Measurements from ENCODE around the gene CSNK1A1.
"Not testable (repeated sequence)": the region's sequence is repeated elsewhere in the genome, so short reads cannot be mapped to it uniquely, and the experiment has no call there.

The CSNK1A1 gene

DNA sequence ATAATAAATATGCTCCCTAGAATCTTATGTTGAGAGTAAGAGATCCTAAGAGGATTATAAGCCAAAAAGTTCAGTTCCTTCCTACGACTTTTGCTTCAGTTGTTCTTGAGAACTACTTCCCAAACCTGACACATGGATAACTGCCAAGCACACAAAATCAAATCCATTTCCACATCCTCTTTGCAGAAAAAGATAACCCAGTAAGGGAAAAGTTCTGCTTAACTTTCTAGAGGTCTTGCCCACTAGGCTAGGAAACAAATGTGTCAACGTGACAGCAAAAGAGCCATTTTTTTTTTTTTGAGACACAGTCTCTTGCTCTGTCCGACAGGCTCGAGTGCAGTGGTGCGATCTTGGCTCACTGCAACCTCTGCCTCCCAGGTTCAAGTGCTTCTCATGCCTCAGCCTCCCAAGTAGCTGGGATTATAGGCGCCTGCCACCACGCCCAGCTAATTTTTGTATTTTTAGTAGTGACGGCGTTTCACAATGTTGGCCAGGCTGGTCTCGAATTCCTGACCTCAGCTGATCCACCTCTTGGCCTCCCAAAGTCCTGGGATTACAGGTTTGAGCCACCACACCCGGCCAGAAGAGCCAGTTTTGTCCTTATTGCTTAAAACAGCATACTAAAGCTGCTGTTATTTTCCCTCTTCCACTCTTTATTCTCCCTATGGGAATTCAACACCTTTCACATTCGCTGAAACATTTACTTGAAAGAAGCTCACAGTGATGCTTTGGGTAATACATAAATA, 24.2 kb downstream of the CSNK1A1 start:
- DNase-seq, result no peak

DNA sequence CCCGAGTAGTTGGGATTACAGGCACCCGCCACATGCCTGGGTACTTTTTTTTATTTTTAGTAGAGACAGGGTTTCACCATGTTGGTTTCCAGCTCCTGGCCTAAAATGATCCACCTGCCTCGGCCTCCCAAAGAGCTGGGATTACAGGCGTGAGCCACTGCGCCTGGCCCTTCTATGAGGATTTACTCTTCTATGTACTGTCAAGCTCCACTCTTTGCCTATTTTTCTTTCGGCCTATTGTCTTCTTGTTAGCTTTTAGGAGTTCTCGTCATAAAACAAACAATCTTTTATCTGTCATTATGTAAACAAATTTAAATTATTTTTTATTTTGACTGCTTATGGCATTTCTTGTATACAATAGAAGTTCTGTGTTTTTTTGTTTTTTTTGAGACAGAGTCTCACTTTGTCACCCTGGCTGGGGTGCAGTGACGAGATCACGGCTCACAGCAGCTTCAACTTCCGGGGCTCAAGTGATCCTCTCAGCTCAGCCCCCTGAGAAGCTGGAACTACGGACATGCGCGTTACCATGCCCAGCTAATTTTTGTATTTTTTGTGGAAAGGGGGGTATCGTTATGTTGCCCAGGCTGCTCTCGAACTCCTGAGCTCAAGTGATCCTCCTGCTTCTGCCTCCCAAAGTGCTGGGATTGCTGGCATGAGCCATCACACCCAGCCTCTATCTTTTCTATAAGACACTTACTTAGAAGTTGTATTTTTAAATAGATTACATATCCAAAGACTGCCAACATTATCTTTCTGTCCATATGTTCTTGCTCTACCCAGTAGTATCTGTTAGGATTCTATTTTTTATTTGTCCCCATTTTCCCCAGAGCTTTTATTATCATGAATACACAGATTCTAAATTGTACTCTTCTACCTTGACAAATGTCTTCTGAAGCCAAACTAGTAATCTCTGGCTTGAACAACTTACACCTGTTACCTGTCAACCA, 29.2 kb downstream of the CSNK1A1 start:
- no peak for DNase-seq

DNA sequence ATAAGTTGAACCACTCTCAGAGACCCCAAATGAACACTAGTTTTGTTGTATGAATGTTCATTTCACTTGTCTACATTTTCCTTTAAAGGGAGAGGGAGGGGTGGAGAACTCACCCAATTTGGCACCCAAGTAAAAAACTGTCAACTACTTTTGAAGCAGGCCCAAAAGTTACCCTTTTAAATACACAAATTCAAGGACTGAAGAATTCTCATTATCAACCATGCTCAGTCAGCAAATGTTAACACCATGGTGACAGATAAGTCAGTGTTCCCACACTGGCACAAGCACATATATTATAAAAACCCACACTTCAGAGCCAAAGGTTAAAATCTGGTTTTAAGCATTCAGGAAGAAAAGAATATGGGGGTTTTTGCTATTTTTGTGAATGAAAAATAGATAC, 31.6 kb downstream of the CSNK1A1 start:
- no peak for DNase-seq

DNA sequence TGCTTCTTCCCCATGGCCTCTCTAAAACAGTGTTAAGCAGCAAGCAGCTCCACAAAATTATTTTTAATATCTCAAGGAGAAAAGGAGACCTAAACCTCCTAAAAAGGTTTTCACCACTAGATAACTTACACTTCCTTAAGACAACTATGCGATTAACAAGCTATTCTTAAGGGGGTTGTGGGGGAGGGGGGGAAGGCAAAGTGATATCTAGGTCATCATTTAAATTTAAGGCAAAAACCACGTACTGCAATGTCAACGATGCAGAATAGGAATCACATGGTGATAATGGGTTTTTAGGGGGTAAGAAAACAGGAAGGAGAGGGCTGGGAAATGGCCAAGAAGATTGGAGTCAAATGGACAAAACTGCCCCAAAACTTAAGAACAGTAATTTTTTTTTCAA, 32.6 kb downstream of the CSNK1A1 start:
- no peak for DNase-seq

DNA sequence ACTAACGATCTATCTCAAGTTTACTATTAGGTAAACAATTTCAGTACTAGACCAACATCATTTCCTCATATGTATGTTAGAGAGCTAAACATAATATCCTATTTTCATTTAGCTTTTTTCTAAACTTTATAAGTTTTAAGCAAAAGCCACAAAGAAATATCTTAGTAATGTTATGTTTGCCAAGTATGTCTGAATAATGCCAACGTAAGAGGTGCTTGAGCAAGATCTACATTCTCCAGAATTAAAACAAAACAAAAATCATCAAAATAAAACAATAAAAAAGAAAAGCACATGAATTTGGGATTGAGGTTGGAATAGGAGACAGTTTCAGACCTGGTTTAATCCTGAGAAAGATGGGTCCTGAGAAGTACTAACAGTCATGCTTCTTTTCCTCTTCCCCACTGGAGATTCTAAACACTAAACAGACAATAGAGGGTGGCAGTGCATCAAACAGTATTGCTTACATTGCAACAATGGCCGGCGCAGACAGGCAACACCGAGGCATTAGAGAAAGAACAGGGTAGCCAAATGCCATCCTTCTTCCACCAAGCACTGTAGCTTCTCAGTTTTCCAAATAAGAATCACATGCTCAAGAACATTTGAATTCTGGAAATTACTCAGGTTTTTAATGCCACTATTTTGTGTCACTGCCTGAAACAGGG, 33.6 kb downstream of the CSNK1A1 start:
- no peak for DNase-seq

DNA sequence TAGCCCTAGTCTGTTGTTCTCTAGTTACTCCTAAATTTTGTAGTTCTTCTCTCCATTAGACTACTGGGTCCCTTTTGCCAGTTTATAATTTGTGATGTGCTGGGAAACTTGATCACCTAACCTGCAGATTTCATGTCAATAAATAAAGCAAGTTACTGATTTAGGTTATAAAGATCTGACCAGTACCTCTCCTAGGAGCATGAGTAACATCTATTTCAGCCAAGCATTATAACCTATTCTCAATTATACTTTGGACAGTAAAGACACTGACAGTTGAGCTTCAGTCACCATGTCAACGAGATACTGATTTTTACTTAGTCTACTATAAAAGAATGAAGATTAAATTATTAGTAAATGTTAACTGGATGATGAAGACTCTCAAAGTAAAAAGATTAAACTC, 36.7 kb downstream of the CSNK1A1 start:
- DNase-seq, result no peak

DNA sequence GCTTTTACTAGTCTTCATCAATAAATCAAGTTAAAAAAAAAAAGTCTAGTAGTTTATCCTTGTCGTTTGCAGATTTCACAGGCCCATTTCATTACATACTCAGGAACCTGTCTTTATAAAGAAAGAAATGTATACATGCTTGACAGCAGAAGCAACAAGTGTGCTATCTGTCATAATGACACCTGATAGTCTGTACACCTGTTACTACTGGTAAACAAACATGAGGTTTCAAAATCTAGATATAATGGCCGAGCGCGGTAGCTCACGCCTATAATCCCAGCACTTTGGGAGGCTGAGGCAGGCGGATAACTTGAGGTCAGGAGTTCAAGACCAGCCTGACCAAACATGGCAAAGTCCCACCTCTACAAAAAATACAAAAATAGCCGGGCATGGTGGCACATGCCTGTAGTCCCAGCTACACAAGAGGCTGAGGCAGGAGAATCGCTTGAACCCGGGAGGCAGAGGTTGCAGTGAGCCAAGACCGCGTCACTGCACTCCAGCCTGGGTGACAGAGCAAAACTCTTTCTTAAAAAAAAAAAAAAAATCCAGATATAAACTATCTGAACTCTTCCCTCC, 37.8 kb downstream of the CSNK1A1 start:
- DNase-seq, result not testable (repeated sequence)

DNA sequence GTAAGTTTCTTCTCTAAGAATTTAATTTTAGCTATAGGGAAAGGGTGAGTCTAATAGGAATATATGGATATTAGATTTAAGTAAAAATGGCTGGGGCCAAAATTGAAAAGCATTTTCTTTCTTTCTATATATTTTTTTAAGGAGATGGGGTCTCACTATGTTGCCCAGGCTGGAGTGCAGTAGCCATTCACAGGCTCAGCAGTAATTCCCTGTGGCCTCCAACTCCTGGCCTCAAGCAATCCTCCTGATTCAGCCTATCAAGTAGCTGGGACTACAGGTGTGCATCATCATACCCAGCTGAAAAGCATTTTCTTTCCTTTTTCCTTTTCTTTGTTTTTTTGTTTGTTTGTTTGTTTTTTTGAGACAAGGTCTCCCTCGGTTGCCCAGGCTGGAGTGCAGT, 41.1 kb downstream of the CSNK1A1 start:
- DNase-seq, result no peak

DNA sequence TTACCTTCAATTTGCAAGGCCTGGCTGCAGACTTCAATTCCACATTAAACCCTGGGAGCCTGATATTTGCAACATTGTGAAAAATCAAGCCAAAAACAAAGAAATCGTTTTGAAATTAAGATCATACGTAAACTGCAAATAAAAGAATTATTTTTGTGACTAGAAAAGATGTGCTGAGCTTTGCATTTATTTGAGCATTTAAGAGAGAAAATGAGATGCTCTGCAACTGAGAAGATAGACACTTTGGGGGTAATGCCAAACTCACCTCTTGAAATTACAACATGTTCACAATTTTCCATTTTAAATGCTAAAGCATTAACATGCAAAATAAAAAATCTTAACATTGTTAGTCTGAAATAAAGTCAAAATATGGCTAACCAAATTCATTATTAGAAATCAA, 46.6 kb downstream of the CSNK1A1 start:
- no peak for DNase-seq

DNA sequence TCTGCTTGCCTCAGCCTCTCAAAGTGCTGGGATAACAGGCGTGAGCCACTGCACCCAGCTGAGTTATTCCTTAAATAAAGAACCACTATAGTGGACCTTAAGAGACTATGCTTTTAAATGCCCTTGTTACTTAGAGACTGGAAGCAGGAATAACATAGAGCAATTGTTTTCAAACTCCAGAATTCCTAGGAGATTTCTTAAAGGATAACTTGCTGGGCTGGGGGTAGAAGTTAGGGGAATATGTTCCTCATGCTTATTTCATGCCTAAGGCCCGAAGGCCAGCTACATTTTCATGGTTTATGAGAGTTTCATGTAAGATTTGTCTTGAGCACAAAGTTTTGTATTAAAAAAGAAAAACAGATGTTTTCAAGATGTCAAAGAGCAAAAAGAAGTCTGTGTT, 48.2 kb downstream of the CSNK1A1 start:
- no peak for DNase-seq

DNA sequence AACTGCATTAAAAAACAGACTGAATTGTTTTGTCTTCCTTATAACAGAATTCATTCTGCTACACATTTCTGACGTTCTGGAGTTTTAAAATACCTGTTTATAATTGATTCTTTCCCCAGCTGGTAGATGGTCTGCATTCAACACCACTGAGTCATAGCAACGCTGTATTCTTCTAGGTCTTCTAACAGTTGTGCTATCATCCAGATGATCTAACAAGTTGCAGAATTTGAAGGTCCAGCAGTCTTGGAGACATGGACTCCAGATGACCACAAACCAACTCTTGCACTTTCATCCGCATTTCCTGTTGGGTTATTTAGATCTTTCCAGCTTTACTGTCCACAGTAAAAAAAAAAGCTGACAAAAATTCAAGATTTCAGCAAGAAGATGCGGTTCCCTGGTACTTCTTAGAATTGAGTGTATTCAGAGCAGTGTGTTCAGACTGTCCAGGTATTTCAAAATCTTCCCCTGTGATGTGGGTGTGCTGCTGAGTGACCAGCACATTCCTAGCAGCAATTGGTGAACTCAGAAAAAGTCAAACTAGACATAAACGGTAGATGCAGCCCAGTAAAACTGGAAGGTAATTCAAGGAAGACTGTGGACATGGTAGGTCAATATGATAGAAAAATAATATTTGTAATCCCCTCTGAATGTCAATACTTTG, 50.2 kb downstream of the CSNK1A1 start:
- no peak for DNase-seq

DNA sequence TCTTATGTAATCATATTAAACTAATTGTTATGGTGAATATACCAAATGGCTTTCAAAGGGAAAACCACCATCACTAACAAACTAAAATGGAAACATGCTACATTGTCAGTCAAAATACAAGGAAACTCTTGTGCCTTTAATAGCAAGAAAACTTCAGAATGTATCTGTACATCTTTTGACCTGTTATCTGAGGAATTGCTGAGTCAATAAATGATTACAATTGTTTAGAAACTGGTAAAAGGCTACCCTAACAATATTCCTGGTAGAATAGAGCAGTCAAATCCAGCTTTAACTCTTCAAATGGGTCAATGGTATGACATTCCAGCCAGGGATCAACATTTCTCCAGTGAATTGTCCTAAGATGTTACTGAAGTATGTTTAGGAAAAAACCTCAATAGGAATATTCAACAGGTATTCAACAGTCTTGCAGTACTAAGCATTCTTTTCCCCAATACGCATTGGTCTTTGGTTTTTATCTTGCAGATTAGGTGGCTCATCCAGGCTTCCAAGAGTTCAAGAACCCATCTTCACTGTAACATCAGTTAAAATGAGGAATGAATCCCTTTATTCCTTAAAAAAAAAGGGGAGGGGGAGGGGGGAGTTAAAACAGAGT, 52.4 kb downstream of the CSNK1A1 start:
- no peak for DNase-seq

DNA sequence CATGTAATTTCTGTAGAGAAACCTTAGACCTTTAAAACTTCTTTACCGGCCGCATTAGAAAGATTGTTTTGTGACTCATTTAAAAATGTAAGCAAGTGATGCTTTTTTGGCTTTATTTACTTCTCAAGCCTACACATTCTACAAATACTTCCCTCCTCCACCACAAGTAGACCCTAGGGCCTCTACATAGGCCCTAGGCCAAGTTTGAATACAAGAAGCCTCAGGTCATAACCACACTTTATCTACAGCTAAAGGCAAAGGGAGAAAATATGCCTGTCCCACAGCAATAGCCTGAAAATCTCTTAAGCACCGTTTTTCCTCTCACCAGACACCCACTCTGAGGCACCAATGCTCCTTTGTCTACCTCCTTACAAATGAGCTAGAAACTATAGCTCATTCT, 53.9 kb downstream of the CSNK1A1 start:
- DNase-seq, result no peak

DNA sequence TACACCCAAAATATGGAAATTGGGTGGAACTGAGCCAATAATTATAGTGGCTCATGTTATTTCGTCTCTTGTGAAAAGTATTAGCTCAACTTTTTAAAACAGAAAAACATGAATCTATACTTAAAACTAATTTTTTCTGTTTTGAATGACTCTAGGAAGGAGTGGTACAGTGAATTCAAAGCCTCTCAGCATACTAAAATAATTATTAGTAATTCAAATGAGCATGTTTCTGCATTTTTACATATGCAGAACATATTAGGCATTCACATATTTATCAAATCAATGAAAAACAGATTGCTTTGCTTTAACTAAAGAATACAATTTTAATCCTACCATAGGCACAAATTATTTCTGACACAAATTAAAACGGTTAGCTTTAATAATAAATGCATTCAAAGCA, 54.3 kb downstream of the CSNK1A1 start:
- DNase-seq, result no peak

DNA sequence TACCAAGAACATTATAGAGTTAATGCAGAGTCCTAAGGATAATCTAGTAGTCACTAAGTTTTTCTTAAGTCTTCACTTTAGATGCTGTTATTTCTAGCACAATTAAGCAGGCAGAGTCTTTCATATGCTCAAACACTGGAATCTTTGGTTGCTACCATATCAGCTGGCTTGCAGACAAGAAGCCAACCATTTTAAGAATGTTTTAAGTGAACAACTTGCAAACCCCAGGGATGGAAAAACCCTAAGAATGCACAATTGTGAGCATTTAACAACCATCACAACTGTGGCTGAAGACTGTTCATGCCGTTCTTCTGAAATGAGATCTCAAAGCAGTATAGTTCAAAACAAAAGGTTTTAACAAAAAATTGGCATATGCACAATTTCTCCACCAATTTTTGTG, 55.1 kb downstream of the CSNK1A1 start:
- no peak for DNase-seq

DNA sequence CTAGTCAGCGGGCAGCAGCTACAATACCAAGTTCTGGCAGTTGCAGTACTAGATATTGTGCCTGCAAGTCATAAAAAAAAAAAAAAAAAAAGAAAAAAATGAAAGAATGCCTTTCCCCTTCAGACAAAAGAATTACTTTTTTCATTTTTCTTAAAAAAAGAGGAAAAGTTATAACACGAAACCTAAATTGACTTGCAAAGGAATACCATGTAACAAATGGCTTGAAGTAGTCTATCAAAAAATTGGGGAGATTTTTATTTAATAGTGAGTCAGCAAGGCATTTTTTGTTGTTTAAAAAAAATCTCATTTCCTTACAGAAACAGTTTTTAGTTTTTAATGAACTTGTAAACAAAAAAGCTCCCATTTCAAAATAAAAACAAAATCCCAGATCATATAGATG, 55.6 kb downstream of the CSNK1A1 start:
- no peak for DNase-seq

DNA sequence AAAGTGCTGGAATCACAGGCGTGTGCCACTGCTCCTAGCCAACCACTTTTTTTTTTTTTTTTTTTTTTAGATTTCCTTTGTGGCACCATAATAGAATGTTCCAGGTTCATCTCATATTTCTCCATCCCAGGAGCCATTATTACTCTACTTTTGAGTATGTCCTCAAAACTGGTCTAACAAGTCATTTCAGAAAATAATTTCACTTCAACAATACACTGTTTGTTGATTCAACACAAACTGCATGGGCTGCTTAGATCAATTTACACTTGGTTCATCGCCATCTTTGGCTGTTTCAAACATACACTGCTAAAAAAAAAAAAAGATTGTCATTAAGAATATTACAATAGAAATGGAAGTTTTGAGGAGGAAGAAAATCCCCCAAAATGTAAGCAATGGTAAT, 57.9 kb downstream of the CSNK1A1 start:
- DNase-seq, result no peak

DNA sequence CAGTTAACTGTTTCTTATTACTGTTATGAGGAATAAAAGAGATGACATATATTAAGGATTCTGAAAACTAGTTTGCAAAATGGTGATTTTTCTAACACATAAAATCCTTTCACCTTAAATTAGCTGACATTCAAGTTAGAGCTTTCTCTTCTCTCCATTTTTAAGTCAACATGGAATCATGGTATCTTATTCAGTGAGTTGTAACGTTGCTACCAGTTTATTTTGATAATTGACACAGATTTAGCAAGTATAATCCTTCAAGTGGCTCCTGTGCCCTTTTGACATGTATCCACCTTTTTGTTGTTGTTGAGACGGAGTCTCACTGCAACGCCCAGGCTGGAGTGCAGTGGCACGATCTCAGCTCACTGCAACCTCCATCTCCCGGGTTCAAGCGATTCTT, 58.5 kb downstream of the CSNK1A1 start:
- no peak for DNase-seq

DNA sequence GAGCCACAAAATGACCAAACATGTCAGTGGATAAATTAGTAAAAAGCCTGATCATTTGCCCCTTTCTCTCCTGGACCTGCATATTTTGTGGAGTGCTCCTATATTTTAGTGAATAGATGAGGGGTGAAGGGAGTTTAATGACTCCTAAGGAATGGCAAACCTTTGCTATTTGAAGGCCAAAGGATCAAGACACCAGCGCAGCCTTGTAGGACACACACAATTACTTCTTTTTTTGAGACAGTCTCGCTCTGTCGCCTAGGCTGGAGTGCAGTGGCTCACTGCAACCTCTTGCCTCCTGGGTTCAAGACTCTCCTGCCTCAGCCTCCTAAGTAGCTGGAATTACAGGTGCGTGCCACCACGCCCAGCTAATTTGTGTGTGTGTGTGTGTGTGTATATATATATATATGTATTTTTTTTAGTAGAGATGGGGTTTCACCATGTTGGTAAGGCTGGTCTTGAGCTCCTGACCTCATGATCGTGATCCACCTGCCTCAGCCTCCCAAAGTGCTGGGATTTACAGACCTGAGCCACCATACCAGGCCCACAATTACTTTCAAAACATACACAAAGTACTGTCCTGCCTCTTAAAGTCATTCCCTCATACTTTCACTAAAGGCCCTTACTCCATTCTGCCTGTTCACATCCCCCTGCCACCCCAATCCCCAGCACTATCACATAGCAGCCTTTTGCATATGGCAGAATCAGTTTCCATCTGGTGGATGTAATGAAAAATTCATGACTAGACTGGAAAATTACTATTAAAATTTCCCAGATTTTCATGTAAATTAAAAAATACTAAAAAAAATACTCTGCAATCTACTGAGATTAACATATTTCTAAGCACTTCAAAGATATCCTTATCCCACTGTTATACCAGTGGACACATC, 60.4 kb downstream of the CSNK1A1 start:
- no peak for DNase-seq

DNA sequence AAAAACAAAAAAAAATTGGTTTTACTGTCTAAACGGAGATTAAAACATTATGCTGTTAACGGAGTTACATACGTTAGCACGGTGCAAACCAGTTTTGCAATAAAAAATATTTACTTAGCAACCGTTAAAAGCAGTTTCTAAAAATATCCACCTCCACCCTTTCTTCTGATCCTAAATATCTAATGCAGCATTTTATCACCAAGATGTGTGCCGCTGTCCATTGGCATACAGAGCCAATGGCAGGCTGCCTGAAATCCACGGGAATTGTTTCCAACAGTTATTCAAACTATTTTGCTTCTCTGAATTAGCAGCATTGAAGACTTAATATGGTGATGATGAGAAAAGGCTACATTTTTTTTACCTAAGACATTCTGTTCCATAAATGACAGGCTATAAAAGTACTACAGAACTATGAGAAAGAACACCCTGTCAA, 61.6 kb downstream of the CSNK1A1 start:
- DNase-seq, result no peak

DNA sequence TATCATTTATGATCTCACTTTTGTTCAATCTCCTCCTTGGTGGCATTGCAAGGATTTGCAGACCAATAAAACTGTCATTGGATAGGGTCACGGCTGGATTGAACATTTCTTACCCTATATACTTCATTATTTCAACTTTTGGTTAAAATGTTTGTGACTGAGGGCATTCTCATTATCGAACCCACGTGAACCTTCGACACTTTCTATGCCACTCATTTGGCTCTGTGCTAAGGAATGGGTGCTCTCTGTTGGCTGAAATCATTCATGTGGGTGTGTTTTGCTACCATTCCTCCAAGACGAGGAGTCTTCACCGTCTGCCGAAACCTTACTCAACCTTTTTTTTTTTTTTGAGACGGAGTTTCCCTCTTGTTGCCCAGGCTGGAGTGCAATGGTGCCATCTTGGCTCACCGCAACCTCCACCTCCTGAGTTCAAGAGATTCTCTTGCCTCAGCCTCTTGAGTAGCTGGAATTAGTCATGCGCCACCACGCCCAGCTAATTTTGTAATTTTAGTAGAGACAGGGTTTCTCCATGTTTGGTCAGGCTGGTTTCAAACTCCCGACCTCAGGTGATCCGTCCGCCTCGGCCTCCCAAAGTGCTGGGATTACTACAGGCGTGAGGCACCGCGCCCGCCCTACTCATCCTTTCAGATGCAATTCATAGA, 62.5 kb downstream of the CSNK1A1 start:
- no peak for DNase-seq

Measured in CD4-positive, alpha-beta T cell treated with Interleukin-17A for 1 hour (primary cell).